Activated T-cell treated with anti-CD3 and anti-CD28 coated beads for 1 hour (primary cell): ENCODE measurements around the gene MAP3K14.
A peak's percentile ranks its signal among the peaks of the same experiment; 100 is the strongest.
"Not testable (repeated sequence)": the region's sequence is repeated elsewhere in the genome, so short reads cannot be mapped to it uniquely, and the experiment has no call there.

ENCODE experiments used
- DNase-seq: peaks from one replicate; pipeline ENCODE4 v3.0.0-alpha.2; 2020; ENCODE audit warnings: low read depth

The MAP3K14 gene

DNA sequence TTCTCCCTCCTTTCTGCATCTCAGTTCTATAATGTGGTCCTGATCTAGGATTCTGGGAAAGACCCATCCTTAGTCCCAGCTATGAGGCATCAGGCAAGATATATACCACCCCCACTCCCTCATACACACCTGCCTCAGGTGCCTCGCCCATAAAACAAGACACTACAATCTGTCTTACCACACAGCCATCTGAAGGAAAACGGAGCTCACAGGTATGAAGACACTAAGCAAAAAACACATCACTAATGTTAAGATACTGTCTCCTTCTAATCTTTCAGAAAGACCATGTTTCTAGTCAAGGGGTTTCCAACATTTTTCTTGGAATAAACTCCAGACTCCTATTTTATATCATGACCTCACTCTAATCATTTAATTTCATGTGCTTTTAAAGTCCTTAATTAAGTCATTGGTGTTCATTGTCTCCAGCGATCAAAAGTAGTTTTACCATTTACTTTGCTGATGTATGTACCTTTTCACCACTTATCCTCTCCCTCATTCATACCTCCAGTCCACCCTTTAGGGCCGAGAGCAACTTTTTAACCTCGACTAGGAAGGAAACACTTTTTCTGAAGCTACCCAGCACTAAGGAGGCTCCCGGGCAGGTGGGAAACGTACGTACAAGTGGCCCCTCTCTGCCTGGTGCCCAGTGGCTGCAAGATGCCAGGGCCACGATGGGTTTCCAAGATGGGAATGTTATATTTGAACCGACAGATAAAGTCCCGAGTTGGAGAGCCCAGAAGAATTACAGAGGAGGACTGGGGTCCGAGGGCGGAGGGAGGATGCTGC is 979 bp downstream of the MAP3K14 start:
- no peak for DNase-seq

DNA sequence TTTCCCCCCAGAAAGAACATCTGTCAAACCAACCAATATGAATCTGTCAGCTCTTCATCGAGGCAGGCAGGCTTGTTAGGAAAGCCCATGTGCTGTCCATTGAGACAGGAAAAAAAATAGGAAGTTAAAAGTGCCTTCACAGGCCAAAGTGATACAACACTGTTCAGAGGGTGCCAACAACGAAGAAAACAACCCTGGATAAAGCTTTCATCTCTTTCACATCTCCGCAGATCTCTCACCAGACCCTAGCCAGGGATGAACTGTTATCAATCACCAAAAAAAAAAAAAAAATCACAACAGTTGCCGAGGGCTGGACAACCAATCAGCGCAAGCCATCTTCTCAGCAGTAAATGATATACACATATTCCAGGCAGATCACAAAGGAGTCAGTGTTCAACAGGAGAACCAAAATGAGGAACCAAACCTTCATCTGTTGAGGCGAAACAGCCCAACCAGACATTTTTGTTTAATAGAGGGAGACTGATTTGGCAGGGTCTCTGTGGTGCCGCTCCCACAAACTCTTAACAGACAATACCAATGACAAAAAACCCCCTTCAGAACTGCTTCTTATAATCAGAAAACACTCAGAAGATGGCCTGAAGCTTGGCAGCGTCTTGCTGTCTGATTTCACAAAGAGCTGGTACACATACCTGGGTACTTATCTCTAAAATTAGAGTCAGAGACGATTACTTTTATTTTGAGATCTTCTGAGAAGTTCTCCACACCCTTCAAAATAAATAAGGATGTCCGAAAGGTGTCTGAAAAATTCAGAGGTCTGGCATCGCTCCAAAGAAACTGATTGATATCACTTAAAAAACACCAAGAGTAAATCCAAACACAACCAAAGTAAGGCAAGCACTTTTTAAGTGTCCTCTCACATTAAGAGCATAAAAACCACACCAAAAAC is 1.8 kb downstream of the MAP3K14 start:
- no peak for DNase-seq

DNA sequence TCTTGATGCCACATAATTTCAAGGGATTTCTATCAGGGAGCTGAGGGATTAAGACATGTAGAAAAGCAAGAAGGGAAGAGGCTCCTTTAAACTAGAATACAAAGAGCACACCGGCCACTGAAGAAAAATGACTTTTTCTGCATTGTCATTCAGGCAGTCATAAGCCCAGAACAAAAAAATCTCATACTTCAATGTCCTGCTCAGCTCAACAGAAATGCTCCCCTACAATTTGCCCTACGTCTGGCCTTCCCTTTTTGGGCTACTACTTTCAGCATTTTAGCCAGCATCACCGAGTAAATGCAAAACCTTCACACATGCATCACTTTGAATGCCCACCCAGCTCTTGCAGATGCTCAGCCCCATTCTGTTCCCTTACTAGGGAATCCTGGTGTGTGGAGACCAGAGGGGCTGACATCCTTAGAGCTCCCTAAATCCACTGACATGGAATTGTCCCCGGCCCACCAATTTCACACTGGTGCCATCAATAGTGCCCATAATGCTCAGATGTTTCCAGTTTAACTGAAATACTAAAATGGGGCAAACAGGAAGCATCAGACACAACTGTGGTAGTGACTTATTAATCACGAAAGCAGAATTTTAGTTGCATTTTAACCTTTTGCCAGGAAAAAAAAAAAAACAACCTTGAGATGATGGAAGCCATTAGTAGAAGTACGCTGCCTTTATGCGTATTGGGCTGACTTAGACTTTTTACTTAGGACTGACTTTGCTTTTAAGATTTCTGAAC is 2.7 kb downstream of the MAP3K14 start:
- DNase-seq = no peak

DNA sequence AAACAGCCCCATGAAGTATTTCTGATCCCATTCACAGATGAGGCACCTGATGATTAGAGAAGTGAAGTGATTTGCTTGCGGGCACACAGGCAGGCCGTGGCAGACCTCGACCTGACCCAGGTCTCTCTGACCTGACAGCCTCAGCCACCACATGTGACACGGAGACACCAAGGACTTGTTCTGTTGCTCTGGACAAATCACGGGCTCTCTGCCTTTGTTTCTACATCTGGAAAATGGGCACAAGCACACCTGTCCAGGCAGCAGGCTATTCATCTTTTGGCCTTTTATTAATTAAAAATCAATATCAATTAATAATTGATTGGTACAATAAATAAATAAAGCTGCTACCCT is 3.4 kb downstream of the MAP3K14 start:
- DNase-seq = no peak

DNA sequence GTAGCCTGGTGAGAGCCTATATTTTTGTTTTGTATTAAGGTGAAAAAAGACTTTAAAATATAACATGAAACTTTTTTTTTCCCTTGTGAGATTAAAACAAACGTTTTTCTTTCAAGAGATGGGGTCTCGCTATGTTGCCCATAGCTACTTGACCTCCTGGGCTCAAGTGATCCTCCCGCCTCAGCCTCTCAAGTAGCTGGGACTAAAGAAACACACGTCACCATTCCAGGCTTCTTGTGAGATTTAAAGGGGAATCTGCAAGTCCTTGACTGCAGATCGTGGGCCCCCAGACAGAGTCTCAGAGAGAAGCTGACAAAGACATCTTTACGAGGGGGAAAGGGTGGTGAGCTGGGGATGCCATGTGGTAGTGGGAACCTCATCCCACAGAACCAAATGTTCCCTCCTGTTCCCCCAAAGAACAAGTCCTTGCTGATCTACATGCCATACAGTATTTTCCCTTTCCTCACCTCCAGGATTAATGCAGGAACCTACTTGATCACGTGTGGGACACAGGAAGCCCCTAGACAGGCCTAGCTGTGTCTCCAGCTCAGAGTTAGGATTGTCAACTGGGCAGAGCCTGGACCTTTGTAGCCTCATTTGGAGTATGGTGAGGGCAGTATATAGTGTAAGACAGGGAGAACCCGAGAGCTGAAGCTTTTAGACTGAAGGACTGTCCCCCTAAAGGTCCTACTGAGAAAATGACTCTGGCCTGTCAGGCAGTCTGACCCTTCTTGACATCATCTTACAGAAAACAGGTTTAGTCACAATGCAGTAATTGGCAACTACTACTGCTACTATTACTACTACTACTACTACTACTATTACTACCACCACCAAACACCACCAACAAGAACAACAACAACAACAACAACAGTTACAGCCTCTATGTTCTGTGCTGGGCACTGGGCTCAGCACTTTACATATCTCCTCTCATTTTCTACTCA is 4.1 kb downstream of the MAP3K14 start:
- no peak for DNase-seq

DNA sequence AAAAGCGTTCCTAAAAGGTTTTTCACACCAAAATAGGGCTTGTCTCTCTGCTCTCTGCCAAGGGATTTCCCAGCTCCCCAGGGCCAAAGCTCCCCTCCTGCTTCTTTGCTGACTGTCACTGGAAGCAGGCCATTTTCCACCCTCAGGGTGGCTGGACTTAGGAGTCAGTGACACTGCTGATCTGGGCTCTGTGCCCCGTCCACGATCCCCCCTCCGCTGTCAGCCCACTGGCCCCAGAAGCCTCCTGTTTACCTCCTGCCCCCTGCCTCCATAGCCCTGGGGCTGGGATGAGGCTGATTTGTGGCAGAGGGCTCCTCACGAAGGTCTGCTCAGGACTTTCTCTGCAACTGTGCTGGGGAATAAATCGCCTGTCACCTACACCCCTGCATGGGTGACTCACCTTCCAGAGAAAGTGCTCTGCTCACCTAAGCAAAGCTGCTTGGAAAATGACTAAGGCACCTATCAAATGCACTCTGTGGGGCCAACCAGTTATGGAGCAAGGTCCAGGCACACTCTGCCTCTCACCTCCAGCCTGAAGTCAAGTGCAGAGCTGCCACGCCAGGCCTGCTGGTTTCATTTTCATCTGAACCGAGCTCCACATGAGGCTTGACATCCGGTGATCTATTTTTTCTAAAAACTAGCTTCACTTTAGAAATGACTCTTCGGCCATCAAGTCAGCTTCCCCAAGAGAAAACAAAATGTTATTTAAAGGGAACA is 4.9 kb downstream of the MAP3K14 start:
- DNase-seq = peak; percentile 48

DNA sequence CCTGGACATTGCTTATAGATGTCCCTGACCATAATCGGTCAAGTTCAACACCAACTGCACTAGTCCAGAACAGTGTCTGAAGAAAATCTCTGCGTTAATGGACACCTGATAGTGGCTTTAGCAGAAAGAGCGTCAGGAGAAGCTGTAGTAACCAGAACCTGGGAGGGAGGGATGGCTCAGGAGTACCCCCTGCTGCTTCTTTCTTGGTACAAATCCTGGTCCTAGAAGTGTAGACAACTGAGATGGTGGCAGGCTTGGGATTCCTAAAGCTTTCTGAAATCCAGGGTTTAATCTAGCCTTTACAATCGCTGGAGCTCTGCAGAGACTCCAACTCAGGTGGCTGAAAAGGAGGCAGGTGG is 5.4 kb downstream of the MAP3K14 start:
- DNase-seq = no peak

DNA sequence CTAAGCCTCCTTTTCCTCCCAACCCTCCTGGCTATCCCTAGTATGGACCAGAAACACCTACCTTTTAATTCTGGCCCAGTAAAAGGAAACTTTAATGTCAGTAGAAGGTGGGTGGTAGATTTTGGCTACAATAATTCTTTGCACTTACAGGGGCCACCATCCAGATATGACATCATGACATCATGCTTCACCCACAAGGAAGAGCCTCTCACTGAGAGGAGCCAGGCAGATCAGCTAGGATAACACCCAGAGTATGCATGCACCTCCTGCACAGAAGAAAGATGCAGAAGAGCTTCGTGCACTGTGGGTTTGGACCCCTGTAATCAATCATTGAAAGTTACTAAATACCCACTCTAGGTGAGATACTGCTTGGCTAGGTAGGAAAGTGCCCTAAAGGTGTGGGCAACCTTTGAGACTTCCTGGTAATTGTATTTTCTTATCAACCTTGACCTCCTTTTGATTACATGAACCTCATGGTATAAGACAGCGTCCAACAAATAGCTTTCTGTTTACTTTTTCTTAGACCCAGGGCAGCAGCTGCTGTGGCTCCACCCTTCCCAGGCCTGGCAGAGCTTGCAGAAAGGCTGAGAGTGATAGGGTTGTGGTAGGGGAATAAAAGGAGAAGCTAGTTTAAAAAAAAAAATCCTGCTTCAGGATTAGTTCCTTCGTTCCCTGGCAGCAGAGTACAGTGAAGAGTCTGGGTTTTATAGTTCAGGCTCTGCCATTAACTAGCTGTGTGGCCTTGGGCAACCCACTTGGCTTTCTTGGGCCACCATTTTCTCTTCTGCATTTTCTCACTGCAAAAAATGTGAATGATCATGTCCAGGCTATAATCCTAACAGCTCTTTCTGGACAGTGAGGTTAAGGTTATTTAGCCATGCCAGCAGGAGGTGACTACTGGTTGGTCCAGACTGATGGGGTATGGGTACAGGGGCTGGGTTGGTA is 6.2 kb downstream of the MAP3K14 start:
- no peak for DNase-seq

DNA sequence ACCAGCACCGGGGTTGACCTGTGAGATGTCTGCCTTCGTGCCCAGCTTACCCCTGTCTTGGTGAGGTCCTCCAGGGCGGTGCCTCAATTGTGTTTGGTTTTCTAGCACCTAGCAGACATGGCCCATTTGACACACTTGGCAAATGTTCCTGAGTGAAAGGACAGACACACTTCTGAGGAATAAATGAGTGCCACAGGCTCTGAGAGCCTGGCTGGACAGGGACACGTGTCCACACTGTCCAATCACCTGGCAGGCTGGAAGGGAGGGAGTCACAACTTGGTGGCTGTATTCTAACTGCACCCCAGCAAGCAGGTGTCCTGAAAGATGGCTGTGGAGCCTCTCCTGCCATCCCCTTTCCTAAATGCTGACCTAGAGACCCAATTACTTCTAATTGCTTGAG is 7.4 kb downstream of the MAP3K14 start:
- DNase-seq = no peak

DNA sequence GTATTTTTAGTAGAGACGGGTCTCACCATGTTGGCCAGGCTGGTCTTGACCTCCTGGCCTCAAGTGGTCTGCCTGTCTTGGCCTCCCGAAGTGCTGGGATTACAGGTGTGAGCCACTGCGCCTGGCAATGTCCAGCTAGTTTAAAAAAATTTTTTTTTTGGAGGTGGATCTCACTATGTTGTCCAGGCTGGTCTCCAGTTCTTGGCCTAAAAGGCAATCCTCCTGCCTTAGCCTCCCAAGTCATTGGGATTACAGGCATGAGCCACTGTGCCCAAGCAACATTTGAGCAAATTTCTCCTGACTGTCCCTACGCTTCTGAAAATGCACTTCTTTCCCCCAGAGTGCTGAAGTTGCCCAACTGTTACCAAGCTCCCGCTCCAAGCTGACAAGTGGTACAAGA is 8.0 kb downstream of the MAP3K14 start:
- no peak for DNase-seq

DNA sequence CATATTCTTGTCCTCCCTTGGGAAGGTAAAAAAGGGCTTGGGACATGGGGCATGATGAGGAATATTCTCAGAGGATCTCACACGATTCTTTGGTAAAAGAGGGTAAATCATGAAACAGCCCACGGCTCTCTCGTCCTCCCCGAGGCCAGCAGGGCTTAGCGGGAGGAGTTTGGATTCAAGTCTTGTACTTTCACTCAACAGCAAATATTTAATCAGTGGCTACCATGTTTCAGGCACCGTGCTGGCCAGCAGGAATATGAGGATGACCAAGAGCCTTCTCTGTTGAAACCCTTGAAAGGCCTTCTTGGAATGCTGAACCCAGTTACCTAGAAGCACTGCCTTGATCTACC is 8.8 kb downstream of the MAP3K14 start:
- DNase-seq = no peak

DNA sequence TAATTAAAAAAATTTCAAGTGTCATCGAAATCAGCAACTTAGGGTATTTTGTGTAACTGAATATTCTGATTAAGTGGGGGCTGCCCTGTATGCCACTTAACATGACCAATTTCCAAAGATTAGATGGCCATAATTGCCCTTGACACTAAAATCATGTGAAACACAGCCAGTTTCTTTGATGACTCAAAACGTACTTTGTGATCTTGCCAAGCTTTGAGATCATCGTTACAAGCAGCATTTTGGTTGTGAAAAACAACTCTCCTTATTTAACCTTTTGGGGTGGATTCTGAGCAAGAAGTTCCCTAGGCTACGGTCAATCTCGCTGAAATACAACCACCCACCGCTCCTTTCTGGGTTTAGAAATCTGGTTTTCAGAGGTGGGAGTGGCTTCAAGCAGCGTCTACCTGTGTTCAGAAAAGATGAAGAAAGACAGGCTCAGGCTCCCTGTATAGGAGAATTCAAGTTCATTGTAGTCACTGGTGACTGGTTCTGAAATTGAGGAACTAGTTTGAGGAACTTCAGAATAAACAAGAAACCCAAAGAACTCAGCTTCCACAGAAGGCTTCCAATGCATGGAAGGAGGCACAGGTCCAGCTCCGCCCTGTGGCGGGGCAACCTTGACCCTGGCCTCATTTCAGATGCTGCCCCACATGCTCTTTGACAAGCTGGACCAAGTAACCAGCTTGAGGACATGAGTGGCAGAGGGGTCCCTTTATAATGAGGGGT is 9.4 kb downstream of the MAP3K14 start:
- no peak for DNase-seq

DNA sequence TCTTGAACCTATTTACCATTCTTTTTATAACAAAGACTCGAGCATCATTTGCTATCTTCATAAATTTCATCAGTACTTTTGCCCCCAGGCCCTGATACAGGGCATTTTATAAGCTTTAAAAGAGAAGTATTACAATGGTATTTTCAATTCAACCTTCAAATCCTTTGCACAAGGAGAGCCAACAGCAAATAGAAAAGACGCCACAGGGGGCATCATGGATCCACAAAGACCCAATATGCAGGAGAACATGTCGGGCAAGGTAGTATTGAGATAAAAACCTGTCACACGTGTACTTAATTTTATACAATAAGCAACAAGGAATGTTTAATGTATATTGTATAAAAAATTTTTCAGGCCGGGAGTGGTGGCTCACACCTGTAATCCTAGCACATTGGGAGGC is 10.2 kb downstream of the MAP3K14 start:
- no peak for DNase-seq

DNA sequence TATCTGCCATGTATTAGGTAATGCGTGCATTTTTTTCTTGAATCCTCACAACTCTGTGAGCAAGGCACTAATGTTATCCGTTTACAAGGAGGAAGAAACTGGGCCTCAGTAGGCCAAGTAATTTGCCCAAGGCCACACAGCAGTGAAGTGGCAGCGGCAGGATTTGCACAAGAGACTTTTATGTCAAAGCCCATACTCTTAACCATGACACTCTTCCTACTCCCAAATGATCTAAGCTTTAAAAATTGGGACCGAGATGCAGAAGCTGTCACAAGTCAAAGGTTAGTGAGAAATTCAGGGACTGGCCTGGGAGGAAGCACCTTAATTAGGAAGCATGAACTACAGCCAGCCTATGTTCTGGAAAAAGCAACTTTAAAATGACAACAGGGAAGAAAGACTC is 10.7 kb downstream of the MAP3K14 start:
- DNase-seq = no peak

DNA sequence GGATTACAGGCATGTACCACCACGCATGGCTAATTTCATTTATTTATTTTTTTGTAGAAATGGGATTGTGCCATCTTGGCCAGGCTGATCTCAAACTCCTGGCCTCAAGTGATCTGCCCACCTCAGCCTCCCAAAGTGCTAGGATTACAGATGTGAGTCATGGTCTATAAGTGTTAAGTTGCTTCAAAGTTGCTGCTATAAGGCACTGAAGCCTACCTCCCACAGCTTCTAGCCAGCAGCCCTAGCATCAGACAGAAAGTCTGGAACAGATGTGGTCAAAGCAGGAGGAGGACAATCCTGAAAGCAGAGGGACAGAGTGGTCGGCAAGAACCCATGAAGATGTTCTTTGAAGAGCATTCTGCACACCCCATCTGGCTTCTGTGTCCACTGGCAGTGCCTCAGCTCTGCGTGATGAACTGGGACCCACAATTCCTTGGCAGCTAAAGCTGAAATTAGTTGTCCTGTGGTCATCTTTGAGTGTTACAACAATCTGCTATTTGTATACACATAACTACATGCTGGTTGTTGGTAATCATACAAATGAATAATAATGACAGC is 11.2 kb downstream of the MAP3K14 start:
- no peak for DNase-seq

DNA sequence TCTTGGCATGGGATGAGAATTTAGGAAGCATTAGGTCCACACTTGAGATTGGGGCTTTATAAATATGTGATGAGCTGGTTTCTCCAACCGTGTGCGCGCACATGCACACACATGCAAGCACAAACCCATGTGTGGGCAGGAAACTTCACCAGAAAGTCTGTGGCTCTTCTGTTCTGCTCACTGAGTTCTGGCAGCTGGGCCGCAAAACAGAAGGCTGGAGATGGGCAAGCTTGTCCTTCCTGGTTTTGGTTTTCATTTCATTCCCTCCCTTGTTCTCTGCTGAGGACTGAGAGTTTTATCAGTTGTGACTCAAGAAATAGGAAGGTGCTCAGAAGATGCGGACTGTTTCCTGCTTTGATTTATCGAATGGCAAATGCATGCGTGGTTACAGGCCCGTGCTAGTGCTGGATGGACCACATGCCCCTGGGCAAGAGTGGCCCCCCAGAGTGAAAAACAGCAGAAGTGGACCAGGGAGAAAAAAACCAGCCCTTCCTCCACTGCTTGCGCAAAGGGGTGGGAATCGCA is 14.1 kb downstream of the MAP3K14 start:
- DNase-seq = no peak

DNA sequence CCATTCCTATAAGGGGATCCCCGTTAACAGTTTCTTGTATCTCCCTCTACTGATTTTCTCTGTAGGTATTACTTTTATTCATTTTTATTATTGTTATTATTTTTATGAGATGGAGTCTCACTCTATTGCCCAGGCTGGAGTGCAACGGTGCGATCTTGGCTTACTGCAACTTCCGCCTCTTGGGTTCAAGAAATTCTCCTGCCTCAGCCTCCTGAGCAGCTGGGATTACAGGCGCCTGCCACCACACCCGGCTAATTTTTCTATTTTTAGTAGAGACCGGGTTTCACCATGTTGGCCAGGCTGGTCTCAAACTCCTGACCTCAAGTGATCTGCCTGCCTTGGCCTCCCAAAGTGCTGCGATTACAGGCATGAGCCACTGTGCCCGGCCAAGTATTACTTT is 14.6 kb downstream of the MAP3K14 start:
- DNase-seq = not testable (repeated sequence)

DNA sequence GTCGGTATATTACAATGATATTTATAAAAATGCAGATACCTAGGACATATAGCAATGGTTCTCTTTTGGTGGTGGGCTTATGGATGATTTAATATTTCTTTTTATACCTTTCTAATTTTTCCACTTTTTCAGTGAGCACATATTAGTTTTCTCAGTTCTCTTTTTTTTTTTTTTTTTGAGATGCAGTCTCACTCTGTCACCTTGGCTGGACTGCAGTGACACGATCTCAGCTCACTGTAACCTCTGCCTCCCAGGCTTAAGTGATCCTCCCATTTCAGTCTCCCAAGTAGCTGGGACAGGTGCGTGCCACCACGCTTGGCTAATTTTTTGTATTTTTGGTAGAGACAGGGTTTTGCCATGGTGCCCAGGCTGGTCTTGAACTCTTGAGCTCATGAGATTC is 15.1 kb downstream of the MAP3K14 start:
- DNase-seq = no peak
